ENCODE data around the gene FAM227A.

GRCh38 chr22:38566726-38567504, 89.3 kb downstream of the FAM227A start:
- TF ChIP-seq CTCF (IDR thresholded peaks at IDR 0.05; ENCODE audit: extremely low read depth in 1 of 2, insufficient read depth in 1 of 2, low read depth in 1 of 2, low read length in 2 of 2): no peak
- no peak for TF ChIP-seq POLR2A (IDR thresholded peaks at IDR 0.05; ENCODE audit: low read depth, low read length)

All from endothelial cell of umbilical vein (primary cell).